HTR-8/SVneo (cell line): ENCODE measurements around the gene GPAM.
"Not testable (repeated sequence)": the region's sequence is repeated elsewhere in the genome, so short reads cannot be mapped to it uniquely, and the experiment has no call there.

Source experiments
- DNase-seq: peaks from one replicate; pipeline ENCODE4 v3.0.0; 2011; ENCODE audit warnings: low spot score, mixed read lengths; ENCODE audit not compliant: insufficient read length
- FAIRE-seq: peaks from 2 replicates; lab custom pipeline; 2011; peaks lifted over from hg19 to GRCh38; lab: Jason Lieb, UNC

The GPAM gene

DNA sequence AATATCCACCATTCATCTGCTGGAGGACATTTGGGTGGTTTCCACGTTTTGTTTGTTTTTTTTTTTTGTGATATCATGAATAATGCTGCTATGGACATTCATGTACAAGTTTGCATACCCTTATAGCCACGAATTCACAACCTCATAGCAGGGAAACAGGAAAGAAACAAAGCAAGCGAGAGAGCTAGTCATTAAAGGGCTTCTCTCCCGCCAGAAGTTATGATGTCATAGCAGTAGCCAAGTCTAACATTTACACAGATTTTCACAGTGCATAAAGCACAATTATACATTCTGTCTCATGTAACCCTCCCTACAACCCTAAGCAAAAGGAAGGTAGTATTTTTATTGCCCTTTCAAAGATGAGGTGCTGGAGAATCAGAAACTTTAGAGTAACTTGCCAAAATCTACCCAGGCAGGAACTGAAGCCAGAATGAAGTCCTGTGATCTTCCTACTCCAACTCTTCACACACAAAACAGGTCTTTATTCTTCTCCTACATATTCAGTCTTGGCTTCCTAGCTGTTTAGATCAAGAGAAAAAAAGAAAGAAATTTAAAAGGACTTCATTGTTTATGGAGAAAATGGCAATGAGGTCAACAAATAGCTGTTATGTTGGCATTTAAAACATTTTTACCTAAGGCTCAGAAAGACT lies 33.9 kb upstream of the GPAM start:
- DNase-seq = no peak
- no peak for FAIRE-seq

GRCh38 chr10:112216966-112217365 lies 33.4 kb upstream of the GPAM start:
- FAIRE-seq (no peak), DNase-seq (no peak)

- DNase-seq = no peak
- no peak for FAIRE-seq
These were observed 32.6 kb upstream of the GPAM start for GRCh38 chr10:112216151-112216550.

GRCh38 chr10:112215342-112215774 lies 31.8 kb upstream of the GPAM start:
- DNase-seq (no peak), FAIRE-seq (no peak)

DNA sequence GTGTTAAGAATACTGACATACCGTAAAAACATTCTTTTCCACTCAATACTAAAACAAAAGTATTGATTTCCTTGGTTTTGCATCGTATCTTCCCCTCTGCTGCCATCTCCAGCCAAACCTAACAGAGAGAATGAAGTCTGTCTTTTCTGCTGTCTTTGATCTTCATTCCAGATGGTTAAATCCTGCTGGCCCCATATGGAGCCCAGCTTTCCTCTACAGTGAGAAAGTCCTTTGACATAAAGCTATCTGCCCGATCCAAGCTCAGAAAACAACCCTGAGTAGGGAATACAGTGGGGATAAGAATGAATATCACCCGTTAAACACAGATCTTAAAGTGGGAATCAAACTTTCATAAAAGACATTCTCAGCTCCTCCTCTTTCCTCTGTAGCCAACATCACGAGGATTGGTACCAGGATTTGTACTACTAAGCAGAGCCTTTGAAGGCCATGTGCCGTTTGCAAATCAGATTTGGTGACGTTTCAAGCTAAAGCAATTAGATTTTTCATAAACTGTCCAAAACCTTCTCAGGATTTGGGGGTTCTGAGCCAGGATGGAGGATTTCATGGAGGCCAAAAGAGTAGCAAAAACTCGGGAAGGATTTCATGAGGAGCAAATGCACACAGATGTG lies 30.8 kb upstream of the GPAM start:
- DNase-seq (no peak), FAIRE-seq (no peak)

DNA sequence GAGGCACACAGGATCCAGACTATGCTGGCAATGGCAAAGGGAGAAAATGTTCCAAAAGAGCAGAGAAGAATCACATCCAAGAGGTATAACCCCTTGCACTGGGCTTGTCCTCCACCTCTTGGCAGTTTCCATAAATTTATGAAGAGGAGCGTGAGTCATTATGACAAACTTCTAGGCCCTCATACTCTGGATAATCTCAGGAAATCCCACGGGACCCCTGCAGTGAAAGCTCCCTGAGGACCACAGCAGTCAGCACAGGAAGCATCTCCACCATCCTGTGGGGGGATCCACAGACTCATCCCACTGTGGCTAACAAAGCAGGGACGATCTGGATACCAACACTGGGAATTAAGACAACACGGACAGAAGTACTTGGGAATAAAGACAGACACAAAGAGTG lies 30.3 kb upstream of the GPAM start:
- FAIRE-seq = no peak
- DNase-seq = no peak

- DNase-seq (no peak), FAIRE-seq (no peak)
These were observed 29.7 kb upstream of the GPAM start for GRCh38 chr10:112213098-112213823.

DNA sequence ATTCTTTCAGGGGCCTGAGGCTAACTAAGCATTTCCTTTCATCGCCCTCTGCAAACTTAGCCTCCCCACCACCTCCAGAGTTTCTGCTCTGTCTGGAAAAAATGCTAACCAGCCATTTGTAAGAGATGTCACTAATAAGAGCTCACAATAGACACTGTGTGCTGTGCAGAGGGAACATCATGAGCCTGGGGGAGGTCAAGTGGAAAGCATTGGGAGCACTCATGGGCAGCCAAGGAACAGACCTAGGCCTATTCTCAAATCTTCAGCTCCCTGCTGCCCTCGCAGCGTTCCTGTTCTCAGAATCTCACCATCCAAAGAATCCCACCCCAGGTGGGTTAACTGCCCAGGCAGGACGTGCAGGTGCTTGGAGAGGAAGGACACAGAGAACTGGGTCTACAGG lies 27.1 kb upstream of the GPAM start:
- DNase-seq (no peak), FAIRE-seq (no peak)

DNA sequence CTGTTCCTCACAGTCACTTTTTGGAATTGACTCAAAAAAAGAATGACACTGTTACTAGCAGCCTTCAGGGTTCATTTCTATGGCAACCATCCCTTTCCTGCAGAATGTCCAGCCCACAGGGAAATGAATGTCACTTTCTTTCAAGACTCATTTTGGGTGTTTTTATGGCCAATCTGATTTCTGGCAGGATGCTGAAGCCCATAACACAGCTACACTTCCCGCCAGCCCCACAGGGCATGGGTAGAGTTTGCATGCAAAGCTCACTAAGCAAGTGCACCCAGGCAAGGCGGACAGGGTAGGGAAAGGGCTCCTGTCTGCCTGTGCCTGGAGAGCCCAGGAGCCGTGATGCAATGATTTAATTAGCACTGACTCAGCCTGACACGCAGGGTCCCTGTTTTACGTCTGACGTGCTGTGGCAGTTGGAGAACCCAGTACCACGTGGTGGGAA lies 26.1 kb upstream of the GPAM start:
- DNase-seq (no peak), FAIRE-seq (no peak)

- no peak for FAIRE-seq
- no peak for DNase-seq
These were observed 25.4 kb upstream of the GPAM start for GRCh38 chr10:112208997-112209396.

DNA sequence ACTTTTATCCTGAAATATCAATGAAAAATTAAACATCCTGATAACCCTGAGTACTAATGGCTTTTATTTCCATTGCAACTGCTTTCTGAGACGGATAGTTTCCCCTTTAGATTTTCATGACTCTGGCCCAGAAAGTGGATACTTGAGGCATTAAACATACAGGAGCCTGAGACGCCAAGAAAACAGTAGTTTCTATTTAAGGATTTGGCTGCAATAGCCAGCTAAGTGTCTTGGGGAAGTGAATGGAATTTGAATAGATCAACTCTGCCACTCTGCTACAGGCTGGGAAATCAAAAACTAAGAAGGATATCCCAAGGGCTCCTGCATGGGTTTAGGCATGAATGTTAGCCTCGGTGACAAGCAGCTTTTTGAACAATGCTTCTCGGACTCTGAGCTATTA lies 24.7 kb upstream of the GPAM start:
- DNase-seq (no peak), FAIRE-seq (no peak)

- no peak for DNase-seq
- FAIRE-seq = no peak
These were observed 19.9 kb upstream of the GPAM start for GRCh38 chr10:112203328-112204076.

GRCh38 chr10:112202561-112203241 lies 19.1 kb upstream of the GPAM start:
- DNase-seq (no peak), FAIRE-seq (no peak)

DNA sequence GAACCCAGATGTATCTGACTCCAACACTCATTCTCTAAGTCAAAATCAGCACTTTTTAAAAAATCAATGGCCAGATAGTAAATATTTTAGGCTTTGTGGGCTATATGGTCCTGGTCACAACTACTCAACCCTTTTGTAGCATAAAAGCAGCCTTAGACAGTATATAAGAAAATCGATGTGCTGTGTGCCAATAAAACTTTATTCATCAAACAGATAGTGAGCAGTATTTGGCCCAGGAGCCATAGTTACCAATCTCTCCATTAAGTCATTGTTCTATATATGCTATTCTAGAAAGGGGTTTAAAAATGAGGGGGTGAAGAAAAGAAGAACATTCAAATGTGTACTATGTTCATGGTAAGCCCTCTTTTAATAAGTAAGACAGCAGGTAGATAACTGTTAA lies 18.5 kb upstream of the GPAM start:
- no peak for DNase-seq
- no peak for FAIRE-seq

DNA sequence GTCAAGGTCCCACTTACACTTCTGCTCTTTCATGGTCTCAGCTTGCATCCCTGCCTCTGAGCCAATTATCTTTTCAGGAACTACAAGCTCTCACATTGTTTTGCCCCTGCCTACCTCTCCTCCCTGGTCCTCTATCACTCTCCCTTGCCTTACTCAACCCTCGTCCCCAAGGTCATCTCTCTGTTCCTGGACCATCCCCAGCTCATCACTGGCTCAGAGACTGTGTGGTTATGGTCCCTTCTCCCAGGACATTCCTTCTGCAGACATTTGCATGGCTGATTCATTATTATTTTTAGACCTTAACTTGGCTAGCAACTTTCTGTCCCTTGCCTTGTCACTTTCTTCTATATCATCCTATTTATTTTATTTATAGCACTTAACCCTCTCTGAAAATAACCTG lies 17.8 kb upstream of the GPAM start:
- no peak for FAIRE-seq
- DNase-seq = no peak

GRCh38 chr10:112200259-112200658 lies 16.7 kb upstream of the GPAM start:
- FAIRE-seq, DNase-seq: not testable (repeated sequence)

GRCh38 chr10:112197662-112198061 lies 14.1 kb upstream of the GPAM start:
- not testable (repeated sequence) for DNase-seq, FAIRE-seq

DNA sequence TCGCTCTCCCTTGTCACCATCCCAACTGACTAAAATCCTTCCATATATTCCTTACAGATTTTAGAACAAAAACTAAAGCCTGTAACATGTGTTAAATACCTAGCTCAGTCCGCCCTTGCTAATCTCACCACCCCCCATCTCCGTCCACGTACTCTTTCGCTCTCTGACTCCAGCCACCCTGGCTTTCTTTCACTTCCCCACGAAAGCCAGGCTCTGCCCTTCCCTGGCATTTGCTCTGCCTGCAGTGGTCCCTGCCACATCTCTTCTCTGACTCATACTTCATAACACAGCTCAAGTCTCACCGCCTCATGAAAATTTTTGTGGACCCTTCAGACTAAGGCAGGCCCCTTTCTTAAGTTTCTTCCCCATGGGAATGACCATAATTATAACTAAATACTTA lies 11.7 kb upstream of the GPAM start:
- FAIRE-seq = no peak
- no peak for DNase-seq

DNA sequence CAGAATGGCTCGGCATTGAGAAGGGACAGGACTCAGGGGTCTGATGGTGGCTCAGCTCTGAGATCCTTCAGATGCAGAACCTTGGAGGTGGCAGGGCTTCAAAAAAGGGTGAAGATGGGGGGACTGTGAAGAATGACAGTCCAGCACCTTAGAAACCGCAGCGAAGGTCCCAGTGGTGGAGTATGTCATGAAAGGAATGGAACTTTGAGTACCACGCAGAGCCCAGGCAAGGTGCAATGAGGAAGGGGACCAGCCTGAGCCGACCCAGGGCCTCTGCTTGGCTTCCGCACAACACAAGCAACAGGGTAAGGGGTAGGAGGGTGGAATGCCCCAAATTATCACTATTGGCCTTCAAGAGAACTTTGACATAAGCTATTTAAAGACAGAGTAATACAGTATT lies 8.2 kb upstream of the GPAM start:
- FAIRE-seq = no peak
- no peak for DNase-seq

GRCh38 chr10:112191041-112191590 lies 7.6 kb upstream of the GPAM start:
- no peak for FAIRE-seq
- no peak for DNase-seq
